GM06990 (cell line): ENCODE measurements around the gene TOMM40.
"Not testable (repeated sequence)": the region's sequence is repeated elsewhere in the genome, so short reads cannot be mapped to it uniquely, and the experiment has no call there.

Experiments used
- DNase-seq: peaks from one replicate; pipeline ENCODE4 v3.0.0-alpha.2; 2011; ENCODE audit not compliant: insufficient read length; ENCODE audit errors: extremely low read depth
- H3K27me3 ChIP-seq: replicated peaks from 2 replicates; pipeline ENCODE4 v1.6.0; 2011; ENCODE audit warnings: low read length; ENCODE audit not compliant: control insufficient read depth, insufficient read depth
- H3K36me3 ChIP-seq: 2 replicates; pipeline ENCODE4 v1.5.1; 2011; ENCODE audit warnings: low read length; ENCODE audit not compliant: control insufficient read depth, insufficient read depth
- H3K4me3 ChIP-seq: replicated peaks from 2 replicates; pipeline ENCODE4 v1.5.1; 2011; ENCODE audit warnings: low read depth, mild to moderate bottlenecking, control low read depth, low read length
- TF ChIP-seq, protein P1 (sequence below): IDR thresholded peaks from 2 replicates; pipeline ENCODE4 v1.5.1; 2011; ENCODE audit warnings: low read length, control low read depth, mild to moderate bottlenecking, inconsistent platforms; ENCODE audit not compliant: insufficient read depth, poor library complexity, severe bottlenecking

Gene TOMM40

DNA sequence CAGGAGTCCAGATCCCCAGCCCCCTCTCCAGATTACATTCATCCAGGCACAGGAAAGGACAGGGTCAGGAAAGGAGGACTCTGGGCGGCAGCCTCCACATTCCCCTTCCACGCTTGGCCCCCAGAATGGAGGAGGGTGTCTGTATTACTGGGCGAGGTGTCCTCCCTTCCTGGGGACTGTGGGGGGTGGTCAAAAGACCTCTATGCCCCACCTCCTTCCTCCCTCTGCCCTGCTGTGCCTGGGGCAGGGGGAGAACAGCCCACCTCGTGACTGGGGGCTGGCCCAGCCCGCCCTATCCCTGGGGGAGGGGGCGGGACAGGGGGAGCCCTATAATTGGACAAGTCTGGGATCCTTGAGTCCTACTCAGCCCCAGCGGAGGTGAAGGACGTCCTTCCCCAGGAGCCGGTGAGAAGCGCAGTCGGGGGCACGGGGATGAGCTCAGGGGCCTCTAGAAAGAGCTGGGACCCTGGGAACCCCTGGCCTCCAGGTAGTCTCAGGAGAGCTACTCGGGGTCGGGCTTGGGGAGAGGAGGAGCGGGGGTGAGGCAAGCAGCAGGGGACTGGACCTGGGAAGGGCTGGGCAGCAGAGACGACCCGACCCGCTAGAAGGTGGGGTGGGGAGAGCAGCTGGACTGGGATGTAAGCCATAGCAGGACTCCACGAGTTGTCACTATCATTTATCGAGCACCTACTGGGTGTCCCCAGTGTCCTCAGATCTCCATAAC is 14.5 kb downstream of the TOMM40 start, which contains the start of gene APOE:
TSS of gene APOE (plus strand) at position 360 of the 724 bp plus-strand sequence. CDS start 829 bp downstream, outside the sequence.
- TF ChIP-seq, protein P1, sequence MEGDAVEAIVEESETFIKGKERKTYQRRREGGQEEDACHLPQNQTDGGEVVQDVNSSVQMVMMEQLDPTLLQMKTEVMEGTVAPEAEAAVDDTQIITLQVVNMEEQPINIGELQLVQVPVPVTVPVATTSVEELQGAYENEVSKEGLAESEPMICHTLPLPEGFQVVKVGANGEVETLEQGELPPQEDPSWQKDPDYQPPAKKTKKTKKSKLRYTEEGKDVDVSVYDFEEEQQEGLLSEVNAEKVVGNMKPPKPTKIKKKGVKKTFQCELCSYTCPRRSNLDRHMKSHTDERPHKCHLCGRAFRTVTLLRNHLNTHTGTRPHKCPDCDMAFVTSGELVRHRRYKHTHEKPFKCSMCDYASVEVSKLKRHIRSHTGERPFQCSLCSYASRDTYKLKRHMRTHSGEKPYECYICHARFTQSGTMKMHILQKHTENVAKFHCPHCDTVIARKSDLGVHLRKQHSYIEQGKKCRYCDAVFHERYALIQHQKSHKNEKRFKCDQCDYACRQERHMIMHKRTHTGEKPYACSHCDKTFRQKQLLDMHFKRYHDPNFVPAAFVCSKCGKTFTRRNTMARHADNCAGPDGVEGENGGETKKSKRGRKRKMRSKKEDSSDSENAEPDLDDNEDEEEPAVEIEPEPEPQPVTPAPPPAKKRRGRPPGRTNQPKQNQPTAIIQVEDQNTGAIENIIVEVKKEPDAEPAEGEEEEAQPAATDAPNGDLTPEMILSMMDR: no peak
- no peak for DNase-seq
- Histone ChIP-seq H3K27me3 (no peaks in the 10 kb centered on the region; the same call in 1 of the 2 replicates), H3K36me3 (peaks cover 16% of the 10 kb centered on the region), H3K4me3 (no peak within 1 kb of the TSS)

DNA sequence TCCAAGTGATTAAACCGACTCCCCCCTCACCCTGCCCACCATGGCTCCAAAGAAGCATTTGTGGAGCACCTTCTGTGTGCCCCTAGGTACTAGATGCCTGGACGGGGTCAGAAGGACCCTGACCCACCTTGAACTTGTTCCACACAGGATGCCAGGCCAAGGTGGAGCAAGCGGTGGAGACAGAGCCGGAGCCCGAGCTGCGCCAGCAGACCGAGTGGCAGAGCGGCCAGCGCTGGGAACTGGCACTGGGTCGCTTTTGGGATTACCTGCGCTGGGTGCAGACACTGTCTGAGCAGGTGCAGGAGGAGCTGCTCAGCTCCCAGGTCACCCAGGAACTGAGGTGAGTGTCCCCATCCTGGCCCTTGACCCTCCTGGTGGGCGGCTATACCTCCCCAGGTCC is 16.6 kb downstream of the TOMM40 start:
- peaks cover 8% of the 10 kb centered on the region for H3K36me3 ChIP-seq
- no peak for DNase-seq
- no peaks in the 10 kb centered on the region; the same call in 1 of the 2 replicates for H3K27me3 ChIP-seq
- TF ChIP-seq, protein P1: no peak
- H3K4me3 ChIP-seq: no peak overlapping the region

- TF ChIP-seq, protein P1: no peak
- H3K27me3 ChIP-seq: no peaks in the 10 kb centered on the region; the same call in 1 of the 2 replicates
- peaks cover 3% of the 10 kb centered on the region for H3K36me3 ChIP-seq
- no peak overlapping the region for H3K4me3 ChIP-seq
- DNase-seq: no peak
Measured at GRCh38 chr19:44908074-44908835, 17.2 kb downstream of the TOMM40 start.

DNA sequence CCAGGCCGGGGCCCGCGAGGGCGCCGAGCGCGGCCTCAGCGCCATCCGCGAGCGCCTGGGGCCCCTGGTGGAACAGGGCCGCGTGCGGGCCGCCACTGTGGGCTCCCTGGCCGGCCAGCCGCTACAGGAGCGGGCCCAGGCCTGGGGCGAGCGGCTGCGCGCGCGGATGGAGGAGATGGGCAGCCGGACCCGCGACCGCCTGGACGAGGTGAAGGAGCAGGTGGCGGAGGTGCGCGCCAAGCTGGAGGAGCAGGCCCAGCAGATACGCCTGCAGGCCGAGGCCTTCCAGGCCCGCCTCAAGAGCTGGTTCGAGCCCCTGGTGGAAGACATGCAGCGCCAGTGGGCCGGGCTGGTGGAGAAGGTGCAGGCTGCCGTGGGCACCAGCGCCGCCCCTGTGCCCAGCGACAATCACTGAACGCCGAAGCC is 17.8 kb downstream of the TOMM40 start:
- Histone ChIP-seq H3K27me3 (no peaks in the 10 kb centered on the region; the same call in 1 of the 2 replicates), H3K4me3 (no peak overlapping the region), H3K36me3 (peaks cover 3% of the 10 kb centered on the region)
- TF ChIP-seq, protein P1: no peak
- no peak for DNase-seq

DNA sequence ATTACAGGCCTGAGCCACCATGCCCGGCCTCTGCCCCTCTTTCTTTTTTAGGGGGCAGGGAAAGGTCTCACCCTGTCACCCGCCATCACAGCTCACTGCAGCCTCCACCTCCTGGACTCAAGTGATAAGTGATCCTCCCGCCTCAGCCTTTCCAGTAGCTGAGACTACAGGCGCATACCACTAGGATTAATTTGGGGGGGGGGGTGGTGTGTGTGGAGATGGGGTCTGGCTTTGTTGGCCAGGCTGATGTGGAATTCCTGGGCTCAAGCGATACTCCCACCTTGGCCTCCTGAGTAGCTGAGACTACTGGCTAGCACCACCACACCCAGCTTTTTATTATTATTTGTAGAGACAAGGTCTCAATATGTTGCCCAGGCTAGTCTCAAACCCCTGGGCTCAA is 18.7 kb downstream of the TOMM40 start:
- H3K36me3 ChIP-seq: no peaks in the 10 kb centered on the region
- H3K27me3 ChIP-seq: no peaks in the 10 kb centered on the region; the same call in 1 of the 2 replicates
- no peak overlapping the region for H3K4me3 ChIP-seq
- DNase-seq: no peak
- TF ChIP-seq, protein P1: no peak

DNA sequence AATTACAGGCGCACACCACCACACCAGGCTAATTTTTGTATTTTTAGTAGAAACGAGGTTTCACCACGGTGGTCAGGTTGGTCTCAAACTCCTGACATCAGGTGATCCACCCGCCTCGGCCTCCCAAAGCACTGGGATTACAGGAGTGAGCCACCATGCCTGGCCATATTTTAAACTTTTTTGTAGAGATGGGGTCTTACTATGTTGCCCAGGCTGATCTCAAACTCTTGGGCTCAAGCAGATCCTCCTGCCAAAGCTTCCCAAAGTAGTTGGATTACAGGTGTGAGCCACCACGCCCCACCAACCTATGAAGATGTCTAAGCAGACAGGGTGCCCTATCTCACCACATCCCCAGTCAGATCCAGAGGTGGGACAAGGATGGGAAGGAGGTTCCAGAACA is 20.8 kb downstream of the TOMM40 start:
- not testable (repeated sequence) for H3K36me3 ChIP-seq, H3K4me3 ChIP-seq, H3K27me3 ChIP-seq, DNase-seq
